SK-N-SH treated with all-trans-retinoic acid at 6 μM for 48 hours (cell line): ENCODE results near the gene ARHGAP24.

Experiments used
- ATAC-seq: fragments of 200-7000 bp; cut with Tn5 transposase; 3 replicates; pipeline ENCODE4 v1.9.1; 2020; ENCODE audit warnings: mild to moderate bottlenecking, moderate library complexity
- CSDC2 ChIP-seq: fragments of 250-450 bp; sonication (Bioruptor Pico); IDR thresholded peaks from 2 replicates; pipeline ENCODE4 v1.5.0; 2020; ENCODE audit warnings: mild to moderate bottlenecking, moderate library complexity
- GLIS3 ChIP-seq: fragments of 250-450 bp; sonication (Bioruptor Pico); IDR thresholded peaks from 2 replicates; pipeline ENCODE4 v1.5.0; 2020; ENCODE audit warnings: mild to moderate bottlenecking, moderate library complexity
- ISL1 ChIP-seq: fragments of 250-450 bp; sonication (Bioruptor Pico); IDR thresholded peaks from 2 replicates; pipeline ENCODE4 v2.1.2; 2022; ENCODE audit warnings: mild to moderate bottlenecking, moderate library complexity
- OSR1 ChIP-seq: fragments of 250-450 bp; sonication (Bioruptor Pico); IDR thresholded peaks from 2 replicates; pipeline ENCODE4 v1.8.0; 2022; ENCODE audit warnings: moderate library complexity, mild to moderate bottlenecking, inconsistent platforms
- PPARA ChIP-seq: fragments of 250-450 bp; sonication (Bioruptor Pico); IDR thresholded peaks from 2 replicates; pipeline ENCODE4 v1.5.0; 2020; ENCODE audit warnings: mild to moderate bottlenecking, borderline replicate concordance
- RARB ChIP-seq: fragments of 250-450 bp; sonication (Bioruptor Pico); IDR thresholded peaks from 2 replicates; pipeline ENCODE4 v1.8.0; 2021; ENCODE audit warnings: mild to moderate bottlenecking, moderate library complexity
- SNAI2 ChIP-seq: fragments of 250-450 bp; sonication (Bioruptor Pico); IDR thresholded peaks from 2 replicates; pipeline ENCODE4 v1.5.0; 2020; ENCODE audit warnings: mild to moderate bottlenecking, moderate library complexity
- TCF4 ChIP-seq: fragments of 250-450 bp; sonication (Bioruptor Pico); IDR thresholded peaks from 2 replicates; pipeline ENCODE4 v1.8.0; 2021; ENCODE audit warnings: mild to moderate bottlenecking, moderate library complexity, borderline replicate concordance
- TOX ChIP-seq: fragments of 250-450 bp; sonication (Bioruptor Pico); IDR thresholded peaks from 2 replicates; pipeline ENCODE4 v1.8.0; 2021; ENCODE audit warnings: mild to moderate bottlenecking, moderate library complexity, borderline replicate concordance
- ZC3H10 ChIP-seq: fragments of 250-450 bp; sonication (Bioruptor Pico); IDR thresholded peaks from 2 replicates; pipeline ENCODE4 v1.5.1; 2021; ENCODE audit warnings: mild to moderate bottlenecking, moderate library complexity
- ZFP3 ChIP-seq: fragments of 250-450 bp; sonication (Bioruptor Pico); IDR thresholded peaks from 2 replicates; pipeline ENCODE4 v1.5.0; 2020; ENCODE audit warnings: mild to moderate bottlenecking, moderate library complexity
- ZFP30 ChIP-seq: fragments of 450-650 bp; formaldehyde crosslinking; IDR thresholded peaks from 2 replicates; pipeline ENCODE4 v1.5.0; 2022; ENCODE audit warnings: mild to moderate bottlenecking, moderate library complexity
- ZNF70 ChIP-seq: fragments of 450-650 bp; formaldehyde crosslinking; IDR thresholded peaks from 2 replicates; pipeline ENCODE4 v1.5.0; 2020; ENCODE audit warnings: mild to moderate bottlenecking, moderate library complexity
- ZNF8 ChIP-seq: fragments of 450-650 bp; formaldehyde crosslinking; IDR thresholded peaks from 2 replicates; pipeline ENCODE4 v1.5.0; 2020; ENCODE audit warnings: mild to moderate bottlenecking, moderate library complexity
- TF ChIP-seq, protein P1 (sequence below): fragments of 250-450 bp; sonication (Bioruptor Pico); IDR thresholded peaks from 2 replicates; pipeline ENCODE4 v1.5.0; 2020; ENCODE audit warnings: mild to moderate bottlenecking, moderate library complexity
- TF ChIP-seq, protein P2 (sequence below): fragments of 250-450 bp; sonication (Bioruptor Pico); IDR thresholded peaks from 2 replicates; pipeline ENCODE4 v1.8.0; 2020; ENCODE audit warnings: mild to moderate bottlenecking, moderate library complexity, borderline replicate concordance
- TF ChIP-seq, protein P3 (sequence below): fragments of 250-450 bp; sonication (Bioruptor Pico); IDR thresholded peaks from 2 replicates; pipeline ENCODE4 v1.8.0; 2021; ENCODE audit warnings: low read depth, mild to moderate bottlenecking, moderate library complexity, borderline replicate concordance
- TF ChIP-seq, protein P4 (sequence below): fragments of 250-450 bp; sonication (Bioruptor Pico); IDR thresholded peaks from 2 replicates; pipeline ENCODE4 v1.5.1; 2021; ENCODE audit warnings: mild to moderate bottlenecking, moderate library complexity

The ARHGAP24 gene

DNA sequence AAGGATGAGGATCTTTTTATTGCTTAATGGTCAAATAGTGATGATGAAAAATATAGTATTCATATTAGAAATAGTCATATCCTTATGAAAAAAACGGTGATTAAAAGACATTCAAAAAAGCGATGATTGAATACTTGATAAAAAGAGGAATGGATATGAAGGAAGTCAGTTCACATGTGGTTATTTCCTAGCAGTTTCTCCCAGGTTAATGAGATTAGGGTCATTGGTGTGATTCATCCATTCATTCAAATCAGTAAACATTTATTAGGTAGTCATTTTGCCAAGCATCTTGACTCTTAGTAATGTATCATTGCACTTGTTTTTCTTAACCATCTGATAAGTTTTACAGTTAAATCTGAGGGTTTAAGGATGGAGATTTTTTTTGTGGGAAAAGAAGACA lies 294.1 kb downstream of the ARHGAP24 start:
- ATAC-seq: no peak
- no peak for TF ChIP-seq PPARA (CRISPR knock-in tag)
- TF ChIP-seq, protein P1, sequence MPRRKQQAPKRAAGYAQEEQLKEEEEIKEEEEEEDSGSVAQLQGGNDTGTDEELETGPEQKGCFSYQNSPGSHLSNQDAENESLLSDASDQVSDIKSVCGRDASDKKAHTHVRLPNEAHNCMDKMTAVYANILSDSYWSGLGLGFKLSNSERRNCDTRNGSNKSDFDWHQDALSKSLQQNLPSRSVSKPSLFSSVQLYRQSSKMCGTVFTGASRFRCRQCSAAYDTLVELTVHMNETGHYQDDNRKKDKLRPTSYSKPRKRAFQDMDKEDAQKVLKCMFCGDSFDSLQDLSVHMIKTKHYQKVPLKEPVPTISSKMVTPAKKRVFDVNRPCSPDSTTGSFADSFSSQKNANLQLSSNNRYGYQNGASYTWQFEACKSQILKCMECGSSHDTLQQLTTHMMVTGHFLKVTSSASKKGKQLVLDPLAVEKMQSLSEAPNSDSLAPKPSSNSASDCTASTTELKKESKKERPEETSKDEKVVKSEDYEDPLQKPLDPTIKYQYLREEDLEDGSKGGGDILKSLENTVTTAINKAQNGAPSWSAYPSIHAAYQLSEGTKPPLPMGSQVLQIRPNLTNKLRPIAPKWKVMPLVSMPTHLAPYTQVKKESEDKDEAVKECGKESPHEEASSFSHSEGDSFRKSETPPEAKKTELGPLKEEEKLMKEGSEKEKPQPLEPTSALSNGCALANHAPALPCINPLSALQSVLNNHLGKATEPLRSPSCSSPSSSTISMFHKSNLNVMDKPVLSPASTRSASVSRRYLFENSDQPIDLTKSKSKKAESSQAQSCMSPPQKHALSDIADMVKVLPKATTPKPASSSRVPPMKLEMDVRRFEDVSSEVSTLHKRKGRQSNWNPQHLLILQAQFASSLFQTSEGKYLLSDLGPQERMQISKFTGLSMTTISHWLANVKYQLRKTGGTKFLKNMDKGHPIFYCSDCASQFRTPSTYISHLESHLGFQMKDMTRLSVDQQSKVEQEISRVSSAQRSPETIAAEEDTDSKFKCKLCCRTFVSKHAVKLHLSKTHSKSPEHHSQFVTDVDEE: no peak
- TF ChIP-seq, all 23 proteins: peak for 0

DNA sequence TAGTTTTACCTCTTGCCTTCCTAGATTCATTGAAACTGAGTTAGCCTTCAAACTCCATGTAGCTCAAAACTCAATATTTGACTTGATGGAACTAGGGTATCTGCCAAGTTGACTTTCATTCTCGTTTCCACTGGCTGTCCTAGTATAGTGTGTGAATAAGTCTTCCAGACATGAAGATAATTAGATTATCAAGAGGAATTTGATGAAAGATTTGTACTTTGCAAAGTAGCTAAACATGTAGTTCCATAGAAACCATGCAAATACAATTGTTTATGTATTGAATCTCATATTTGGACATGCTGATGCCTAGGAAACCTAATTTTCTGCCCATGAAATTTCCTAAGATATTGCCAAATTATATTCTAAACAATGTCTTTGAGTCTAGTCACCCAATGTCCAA lies 297.5 kb downstream of the ARHGAP24 start:
- peak; percentile 88 for ATAC-seq

DNA sequence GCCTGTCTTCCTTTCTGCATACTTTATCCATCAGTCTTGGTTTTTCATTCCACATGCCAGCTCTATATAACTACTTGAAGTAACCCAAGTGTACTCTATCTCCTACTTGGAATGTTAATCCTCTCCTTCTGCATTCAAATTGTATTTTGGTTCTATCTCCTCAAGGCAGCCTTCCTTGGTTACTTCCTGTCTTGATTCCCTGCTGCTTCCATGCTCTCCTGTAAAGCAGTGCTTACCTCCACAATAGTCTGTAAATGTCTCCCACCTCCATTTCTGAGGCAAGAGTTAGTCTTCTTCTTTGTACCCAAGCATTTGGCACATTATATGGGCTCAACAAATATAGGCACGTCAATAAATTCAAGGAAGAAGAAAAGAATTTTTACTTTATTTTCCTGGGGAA lies 298.4 kb downstream of the ARHGAP24 start:
- TF ChIP-seq, protein P2, sequence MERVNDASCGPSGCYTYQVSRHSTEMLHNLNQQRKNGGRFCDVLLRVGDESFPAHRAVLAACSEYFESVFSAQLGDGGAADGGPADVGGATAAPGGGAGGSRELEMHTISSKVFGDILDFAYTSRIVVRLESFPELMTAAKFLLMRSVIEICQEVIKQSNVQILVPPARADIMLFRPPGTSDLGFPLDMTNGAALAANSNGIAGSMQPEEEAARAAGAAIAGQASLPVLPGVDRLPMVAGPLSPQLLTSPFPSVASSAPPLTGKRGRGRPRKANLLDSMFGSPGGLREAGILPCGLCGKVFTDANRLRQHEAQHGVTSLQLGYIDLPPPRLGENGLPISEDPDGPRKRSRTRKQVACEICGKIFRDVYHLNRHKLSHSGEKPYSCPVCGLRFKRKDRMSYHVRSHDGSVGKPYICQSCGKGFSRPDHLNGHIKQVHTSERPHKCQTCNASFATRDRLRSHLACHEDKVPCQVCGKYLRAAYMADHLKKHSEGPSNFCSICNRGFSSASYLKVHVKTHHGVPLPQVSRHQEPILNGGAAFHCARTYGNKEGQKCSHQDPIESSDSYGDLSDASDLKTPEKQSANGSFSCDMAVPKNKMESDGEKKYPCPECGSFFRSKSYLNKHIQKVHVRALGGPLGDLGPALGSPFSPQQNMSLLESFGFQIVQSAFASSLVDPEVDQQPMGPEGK (CRISPR knock-in tag): no peak
- TF ChIP-seq, protein P3, sequence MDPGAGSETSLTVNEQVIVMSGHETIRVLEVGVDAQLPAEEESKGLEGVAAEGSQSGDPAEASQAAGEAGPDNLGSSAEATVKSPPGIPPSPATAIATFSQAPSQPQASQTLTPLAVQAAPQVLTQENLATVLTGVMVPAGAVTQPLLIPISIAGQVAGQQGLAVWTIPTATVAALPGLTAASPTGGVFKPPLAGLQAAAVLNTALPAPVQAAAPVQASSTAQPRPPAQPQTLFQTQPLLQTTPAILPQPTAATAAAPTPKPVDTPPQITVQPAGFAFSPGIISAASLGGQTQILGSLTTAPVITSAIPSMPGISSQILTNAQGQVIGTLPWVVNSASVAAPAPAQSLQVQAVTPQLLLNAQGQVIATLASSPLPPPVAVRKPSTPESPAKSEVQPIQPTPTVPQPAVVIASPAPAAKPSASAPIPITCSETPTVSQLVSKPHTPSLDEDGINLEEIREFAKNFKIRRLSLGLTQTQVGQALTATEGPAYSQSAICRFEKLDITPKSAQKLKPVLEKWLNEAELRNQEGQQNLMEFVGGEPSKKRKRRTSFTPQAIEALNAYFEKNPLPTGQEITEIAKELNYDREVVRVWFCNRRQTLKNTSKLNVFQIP (CRISPR knock-in tag): no peak
- TF ChIP-seq TOX (CRISPR knock-in tag) (no peak), ZNF8 (no peak), OSR1 (CRISPR knock-in tag) (no peak)
- ATAC-seq: no peak

More for the DNA sequence above, 297.5 kb downstream of the ARHGAP24 start:
- TF ChIP-seq TCF4 (CRISPR knock-in tag) (no peak), ISL1 (CRISPR knock-in tag) (peak; percentile 95), ZFP30 (no peak), ZNF70 (no peak), ZC3H10 (0 out of 2 replicates have a peak, but pooled peaks have one; percentile 9)
- TF ChIP-seq, protein P2 (CRISPR knock-in tag): 0 out of 2 replicates have a peak, but pooled peaks have one; percentile 67

DNA sequence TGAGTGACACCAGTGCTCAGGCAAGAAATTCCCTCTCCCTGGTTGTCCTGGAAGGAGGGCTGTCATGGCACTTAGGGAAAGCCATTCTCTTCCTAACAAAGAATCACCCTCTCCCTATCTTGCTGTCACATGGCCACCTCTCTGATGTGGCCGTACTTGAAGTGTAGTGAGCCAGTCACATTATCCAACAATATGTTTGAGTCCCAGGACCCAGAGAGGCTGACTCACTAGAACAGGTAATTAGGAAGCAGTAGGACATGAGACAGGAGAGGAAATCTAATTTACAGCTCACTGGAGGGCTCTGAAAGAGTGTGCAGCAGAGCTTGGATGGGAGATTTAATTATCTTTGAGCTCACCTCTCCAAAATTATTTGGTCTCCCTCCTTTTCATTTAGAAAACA lies 299.1 kb downstream of the ARHGAP24 start:
- TF ChIP-seq, protein P3 (CRISPR knock-in tag): no peak
- TF ChIP-seq ZC3H10: no peak
- TF ChIP-seq, protein P2 (CRISPR knock-in tag): no peak
- ATAC-seq: no peak

DNA sequence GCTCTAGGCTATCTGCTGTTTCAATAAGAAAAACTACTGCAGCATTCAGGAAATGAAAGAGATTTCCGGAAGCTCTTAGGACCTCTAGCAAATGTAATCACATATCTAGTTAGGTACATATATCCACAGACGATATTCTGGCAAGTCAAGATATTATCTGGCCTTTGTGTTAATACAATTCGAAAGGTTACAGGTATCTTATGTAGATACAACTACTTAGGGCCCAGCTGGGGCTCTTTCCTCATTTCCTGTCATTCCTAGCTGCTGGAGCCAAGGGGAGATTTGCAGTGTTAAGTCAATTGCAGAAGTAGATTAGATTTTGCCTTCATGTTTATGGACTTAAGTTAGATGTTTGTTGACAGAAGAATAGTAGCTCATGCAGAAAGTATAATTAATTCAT lies 299.5 kb downstream of the ARHGAP24 start:
- ATAC-seq: no peak
- TF ChIP-seq SNAI2 (CRISPR knock-in tag) (no peak), PPARA (CRISPR knock-in tag) (no peak), ZFP30 (no peak), OSR1 (CRISPR knock-in tag) (no peak), CSDC2 (CRISPR knock-in tag) (no peak), ZNF70 (no peak), TCF4 (CRISPR knock-in tag) (no peak), ZFP3 (CRISPR knock-in tag) (no peak), GLIS3 (no peak), TOX (CRISPR knock-in tag) (no peak), RARB (no peak)
- TF ChIP-seq, protein P4, sequence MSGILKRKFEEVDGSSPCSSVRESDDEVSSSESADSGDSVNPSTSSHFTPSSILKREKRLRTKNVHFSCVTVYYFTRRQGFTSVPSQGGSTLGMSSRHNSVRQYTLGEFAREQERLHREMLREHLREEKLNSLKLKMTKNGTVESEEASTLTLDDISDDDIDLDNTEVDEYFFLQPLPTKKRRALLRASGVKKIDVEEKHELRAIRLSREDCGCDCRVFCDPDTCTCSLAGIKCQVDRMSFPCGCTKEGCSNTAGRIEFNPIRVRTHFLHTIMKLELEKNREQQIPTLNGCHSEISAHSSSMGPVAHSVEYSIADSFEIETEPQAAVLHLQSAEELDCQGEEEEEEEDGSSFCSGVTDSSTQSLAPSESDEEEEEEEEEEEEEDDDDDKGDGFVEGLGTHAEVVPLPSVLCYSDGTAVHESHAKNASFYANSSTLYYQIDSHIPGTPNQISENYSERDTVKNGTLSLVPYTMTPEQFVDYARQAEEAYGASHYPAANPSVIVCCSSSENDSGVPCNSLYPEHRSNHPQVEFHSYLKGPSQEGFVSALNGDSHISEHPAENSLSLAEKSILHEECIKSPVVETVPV: no peak
- TF ChIP-seq, protein P3 (CRISPR knock-in tag): no peak
